MM.1S (cell line): Measurements from ENCODE around the gene PTGDS.

Source experiments
- CTCF ChIP-seq: fragments of 300-600 bp; sonication (generic); IDR thresholded peaks from 2 replicates; pipeline ENCODE4 v1.5.1; 2016; ENCODE audit warnings: antibody characterized with exemption, low read length, mixed read lengths
- EZH2phosphoT487 ChIP-seq: fragments of 300-600 bp; sonication (generic); IDR thresholded peaks from 2 replicates; pipeline ENCODE4 v1.6.1; 2018; ENCODE audit warnings: antibody characterized with exemption, low read length

GRCh38 chr9:137020771-137021567 is 43.7 kb downstream of the PTGDS start:
- TF ChIP-seq CTCF (no peak), EZH2phosphoT487 (no peak)
